H9 (cell line): ENCODE measurements around the gene FBXO21. TPM values are rescaled to one million over a fixed set of nuclear protein-coding genes. Genes with fewer than 3 reads are reported as not detected.

Experiments used
- DNase-seq: peaks from one replicate; pipeline ENCODE4 v3.0.0-alpha.2; 2017
- H2AFZ ChIP-seq: one replicate; pipeline ENCODE4 v1.6.1; 2013; ENCODE audit warnings: mild to moderate bottlenecking, low read length, control low read depth, moderate library complexity
- H2AK5ac ChIP-seq: 2 replicates; pipeline ENCODE4 v1.6.1; 2013; ENCODE audit warnings: low read length, control low read depth, mixed read lengths; ENCODE audit not compliant: insufficient read length
- H2BK120ac ChIP-seq: one replicate; pipeline ENCODE4 v1.6.1; 2013; ENCODE audit warnings: low read depth, mild to moderate bottlenecking, low read length, control low read depth, inconsistent platforms; ENCODE audit not compliant: poor library complexity, severe bottlenecking
- H2BK12ac ChIP-seq: 2 replicates; pipeline ENCODE4 v1.6.1; 2013; ENCODE audit warnings: low read length, control low read depth, mixed read lengths, low read depth; ENCODE audit not compliant: insufficient read length
- H2BK15ac ChIP-seq: 2 replicates; pipeline ENCODE4 v1.6.1; 2013; ENCODE audit warnings: low read depth, low read length, control low read depth
- H2BK20ac ChIP-seq: one replicate; pipeline ENCODE4 v1.6.1; 2013; ENCODE audit warnings: low read depth, mild to moderate bottlenecking, low read length, control low read depth, inconsistent platforms; ENCODE audit not compliant: poor library complexity, severe bottlenecking
- H2BK5ac ChIP-seq: 2 replicates; pipeline ENCODE4 v1.6.1; 2013; ENCODE audit warnings: low read length, control low read depth, mixed read lengths; ENCODE audit not compliant: insufficient read length
- H3K14ac ChIP-seq: 2 replicates; pipeline ENCODE4 v1.6.1; 2013; ENCODE audit warnings: low read length, control low read depth; ENCODE audit not compliant: insufficient read depth
- H3K18ac ChIP-seq: 2 replicates; pipeline ENCODE4 v1.6.1; 2013; ENCODE audit warnings: low read depth, mild to moderate bottlenecking, mixed read lengths, low read length, control low read depth; ENCODE audit not compliant: insufficient read length
- H3K23ac ChIP-seq: 2 replicates; pipeline ENCODE4 v1.6.1; 2013; ENCODE audit warnings: low read length, control low read depth, mixed read lengths, low read depth; ENCODE audit not compliant: insufficient read length
- H3K23me2 ChIP-seq: 2 replicates; pipeline ENCODE4 v1.6.1; 2013; ENCODE audit warnings: low read depth, mild to moderate bottlenecking, mixed read lengths, low read length, control low read depth; ENCODE audit not compliant: insufficient read length, poor library complexity, severe bottlenecking
- H3K27ac ChIP-seq: 2 replicates; pipeline ENCODE4 v1.5.1; 2013; ENCODE audit warnings: low read length, control low read depth, mixed read lengths, low read depth; ENCODE audit not compliant: insufficient read length
- H3K27me3 ChIP-seq: 2 replicates; pipeline ENCODE4 v1.6.1; 2013; ENCODE audit warnings: low read length, control low read depth, inconsistent platforms; ENCODE audit not compliant: insufficient read depth
- H3K4ac ChIP-seq: 2 replicates; pipeline ENCODE4 v1.6.1; 2013; ENCODE audit warnings: low read depth, mild to moderate bottlenecking, control low read depth, inconsistent platforms, low read length, moderate library complexity
- H3K4me1 ChIP-seq: 2 replicates; pipeline ENCODE4 v1.6.1; 2013; ENCODE audit warnings: low read length, control low read depth, inconsistent platforms; ENCODE audit not compliant: insufficient read depth
- H3K4me2 ChIP-seq: 2 replicates; pipeline ENCODE4 v1.6.1; 2013; ENCODE audit warnings: low read length, control low read depth, mixed read lengths; ENCODE audit not compliant: insufficient read length, insufficient read depth
- H3K56ac ChIP-seq: 2 replicates; pipeline ENCODE4 v1.6.1; 2013; ENCODE audit warnings: low read depth, mild to moderate bottlenecking, mixed read lengths, low read length, control low read depth; ENCODE audit not compliant: insufficient read length
- H3K79me1 ChIP-seq: 2 replicates; pipeline ENCODE4 v1.6.1; 2013; ENCODE audit warnings: low read depth, mild to moderate bottlenecking, moderate library complexity, low read length, control low read depth, inconsistent platforms; ENCODE audit not compliant: insufficient read depth, poor library complexity, severe bottlenecking
- H3K79me2 ChIP-seq: 2 replicates; pipeline ENCODE4 v1.6.1; 2013; ENCODE audit warnings: low read length, control low read depth, inconsistent platforms; ENCODE audit not compliant: insufficient read depth
- H3K9ac ChIP-seq: 2 replicates; pipeline ENCODE4 v1.6.1; 2013; ENCODE audit warnings: low read length, control low read depth, mixed read lengths; ENCODE audit not compliant: insufficient read length; ENCODE audit errors: extremely low read depth
- H3K9me3 ChIP-seq: one replicate; pipeline ENCODE4 v1.6.1; 2013; ENCODE audit warnings: low read depth, low read length, inconsistent platforms; ENCODE audit not compliant: control insufficient read depth
- H3T11ph ChIP-seq: one replicate; pipeline ENCODE4 v1.6.1; 2013; ENCODE audit warnings: mild to moderate bottlenecking, low read length, control low read depth, inconsistent platforms
- H4K20me1 ChIP-seq: one replicate; pipeline ENCODE4 v1.6.1; 2013; ENCODE audit not compliant: control insufficient read depth, insufficient read length, insufficient read depth
- H4K5ac ChIP-seq: 2 replicates; pipeline ENCODE4 v1.6.1; 2013; ENCODE audit warnings: low read depth, mild to moderate bottlenecking, mixed read lengths, low read length, control low read depth; ENCODE audit not compliant: insufficient read length
- H4K8ac ChIP-seq: replicated peaks from 2 replicates; pipeline ENCODE4 v1.6.1; 2013; ENCODE audit warnings: low read length, control low read depth, mixed read lengths, low read depth; ENCODE audit not compliant: insufficient read length
- H4K91ac ChIP-seq: 2 replicates; pipeline ENCODE4 v1.6.1; 2013; ENCODE audit warnings: low read depth, mild to moderate bottlenecking, moderate library complexity, mixed read lengths, low read length, control low read depth; ENCODE audit not compliant: insufficient read length
- H3K27ac Mint-ChIP-seq, 3 experiments: 2 replicates in 2 of 3; 3 replicates in 1 of 3; pipeline ENCODE4 v1.8.0; 2020 to 2021; ENCODE audit warnings: mixed read lengths in 3 of 3, mild to moderate bottlenecking in 1 of 3, moderate library complexity in 1 of 3
- H3K27me3 Mint-ChIP-seq: 2 replicates; pipeline ENCODE4 v1.8.0; 2021; ENCODE audit warnings: low read depth, mild to moderate bottlenecking, moderate library complexity, mixed read lengths
- H3K36me3 Mint-ChIP-seq, 3 experiments: 2 replicates in 2 of 3; 3 replicates in 1 of 3; pipeline ENCODE4 v1.8.0; 2020 to 2021; ENCODE audit warnings: low read depth in 3 of 3, mixed read lengths in 3 of 3; ENCODE audit not compliant: insufficient read depth in 1 of 3
- H3K4me1 Mint-ChIP-seq, 2 experiments: 2 replicates each; pipeline ENCODE4 v1.8.0; 2020; ENCODE audit warnings: mixed read lengths in 2 of 2
- H3K4me3 Mint-ChIP-seq, 2 experiments: 2 replicates in 1 of 2; 3 replicates in 1 of 2; pipeline ENCODE4 v1.8.0; 2020 to 2021; ENCODE audit warnings: mild to moderate bottlenecking in 2 of 2, mixed read lengths in 2 of 2, moderate library complexity in 1 of 2
- H3K9me3 Mint-ChIP-seq, 2 experiments: 2 replicates in 1 of 2; 3 replicates in 1 of 2; pipeline ENCODE4 v1.8.0; 2020; ENCODE audit warnings: mild to moderate bottlenecking in 2 of 2, mixed read lengths in 2 of 2, moderate library complexity in 1 of 2
- WGBS: extraction: QIAGEN DNeasy Blood & Tissue Kit; methylation state at CpG from one replicate; pipeline ENCODE4 v1.1.7; 2013; ENCODE audit warnings: missing lambda C conversion rate, low lambda C conversion rate, mixed read lengths; ENCODE audit not compliant: insufficient read length; ENCODE audit errors: extremely low coverage; 5-methylcytosine and 5-hydroxymethylcytosine counted together
- total RNA-seq: library from RNA; stranded (reverse); gene quantifications from 2 replicates; pipeline ENCODE4 v1.2.1, GENCODE V29; 2021
- TF ChIP-seq, protein P1 (sequence below): fragments of 200-600 bp; sonication (generic); conservative IDR thresholded peaks from 3 replicates; pipeline ENCODE4 v1.8.0; 2021; ENCODE audit warnings: antibody characterized with exemption, mild to moderate bottlenecking

FBXO21 gene
- total RNA-seq, 1 experiment from 2014 or later = 58.6 TPM

DNA sequence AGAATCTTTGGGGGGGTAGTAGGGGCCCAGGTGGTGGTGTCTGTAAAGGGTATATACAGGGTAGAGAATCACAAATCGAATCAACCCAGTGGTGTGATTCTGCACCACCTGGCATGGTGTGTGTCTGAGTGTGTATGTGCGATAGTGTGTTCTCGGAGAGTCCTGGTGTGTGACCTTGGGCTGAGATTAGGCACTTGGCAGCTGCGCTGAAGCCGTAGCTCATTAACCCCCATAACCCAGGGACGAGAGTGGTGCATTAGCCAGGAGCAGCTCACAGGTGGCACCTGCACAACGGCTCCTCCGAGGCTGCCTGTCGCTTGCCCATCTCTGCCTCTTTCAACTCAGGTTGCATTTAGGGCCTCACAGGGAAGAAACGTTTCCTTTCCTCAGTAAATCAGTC, 75.5 kb downstream of the FBXO21 start:
- no peak overlapping the region for H3K27ac ChIP-seq
- H3K9me3 ChIP-seq = no peaks in the 10 kb centered on the region
- H4K8ac ChIP-seq = no peak overlapping the region
- WGBS = no CpG with 5 or more reads among the region's 10 CpGs
- H3K4me2 ChIP-seq = no peak overlapping the region
- Mint-ChIP-seq H3K9me3 (peaks cover 0 to 2% of the 10 kb centered on the region in 2 experiments; a peak in 2 of 5 replicates), H3K27ac (no peak overlapping the region; a peak in 1 of 7 replicates), H3K27me3 (peaks cover 12% of the 10 kb centered on the region), H3K36me3 (no peaks in the 10 kb centered on the region), H3K4me3 (no peak overlapping the region), H3K4me1 (peaks cover 26 to 38% of the 10 kb centered on the region in 2 experiments)
- H4K5ac ChIP-seq = no peak overlapping the region
- no peaks in the 10 kb centered on the region for H4K20me1 ChIP-seq
- H3K23me2 ChIP-seq = no peaks in the 10 kb centered on the region
- H2BK5ac ChIP-seq = no peak overlapping the region
- H2BK20ac ChIP-seq = no peak overlapping the region
- H2BK15ac ChIP-seq = no peak overlapping the region
- no peaks in the 10 kb centered on the region for H3K79me2 ChIP-seq
- TF ChIP-seq, protein P1, sequence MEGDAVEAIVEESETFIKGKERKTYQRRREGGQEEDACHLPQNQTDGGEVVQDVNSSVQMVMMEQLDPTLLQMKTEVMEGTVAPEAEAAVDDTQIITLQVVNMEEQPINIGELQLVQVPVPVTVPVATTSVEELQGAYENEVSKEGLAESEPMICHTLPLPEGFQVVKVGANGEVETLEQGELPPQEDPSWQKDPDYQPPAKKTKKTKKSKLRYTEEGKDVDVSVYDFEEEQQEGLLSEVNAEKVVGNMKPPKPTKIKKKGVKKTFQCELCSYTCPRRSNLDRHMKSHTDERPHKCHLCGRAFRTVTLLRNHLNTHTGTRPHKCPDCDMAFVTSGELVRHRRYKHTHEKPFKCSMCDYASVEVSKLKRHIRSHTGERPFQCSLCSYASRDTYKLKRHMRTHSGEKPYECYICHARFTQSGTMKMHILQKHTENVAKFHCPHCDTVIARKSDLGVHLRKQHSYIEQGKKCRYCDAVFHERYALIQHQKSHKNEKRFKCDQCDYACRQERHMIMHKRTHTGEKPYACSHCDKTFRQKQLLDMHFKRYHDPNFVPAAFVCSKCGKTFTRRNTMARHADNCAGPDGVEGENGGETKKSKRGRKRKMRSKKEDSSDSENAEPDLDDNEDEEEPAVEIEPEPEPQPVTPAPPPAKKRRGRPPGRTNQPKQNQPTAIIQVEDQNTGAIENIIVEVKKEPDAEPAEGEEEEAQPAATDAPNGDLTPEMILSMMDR = no peak
- H3K23ac ChIP-seq = no peak overlapping the region
- H2BK120ac ChIP-seq = no peak overlapping the region
- no peak overlapping the region for H3K4ac ChIP-seq
- H3K18ac ChIP-seq = no peak overlapping the region
- peaks cover 7% of the 10 kb centered on the region; the same call in 1 of the 2 replicates for H3K4me1 ChIP-seq
- no peak overlapping the region for H3K9ac ChIP-seq
- no peak overlapping the region for H3K56ac ChIP-seq
- no peak overlapping the region for H4K91ac ChIP-seq
- no peaks in the 10 kb centered on the region for H3K79me1 ChIP-seq
- no peak overlapping the region for H3T11ph ChIP-seq
- no peak for DNase-seq
- no peak overlapping the region for H3K14ac ChIP-seq
- no peak overlapping the region for H2AFZ ChIP-seq
- no peak overlapping the region for H2AK5ac ChIP-seq
- no peaks in the 10 kb centered on the region for H3K27me3 ChIP-seq
- H2BK12ac ChIP-seq = no peak overlapping the region
